LNCAP (cell line): Measurements from ENCODE around the gene RUFY3.

Experiments
- CTCF ChIP-seq: fragments of 450-650 bp; IDR thresholded peaks from 2 replicates; pipeline ENCODE4 v1.5.1; 2017; ENCODE audit warnings: mild to moderate bottlenecking

Gene RUFY3

DNA sequence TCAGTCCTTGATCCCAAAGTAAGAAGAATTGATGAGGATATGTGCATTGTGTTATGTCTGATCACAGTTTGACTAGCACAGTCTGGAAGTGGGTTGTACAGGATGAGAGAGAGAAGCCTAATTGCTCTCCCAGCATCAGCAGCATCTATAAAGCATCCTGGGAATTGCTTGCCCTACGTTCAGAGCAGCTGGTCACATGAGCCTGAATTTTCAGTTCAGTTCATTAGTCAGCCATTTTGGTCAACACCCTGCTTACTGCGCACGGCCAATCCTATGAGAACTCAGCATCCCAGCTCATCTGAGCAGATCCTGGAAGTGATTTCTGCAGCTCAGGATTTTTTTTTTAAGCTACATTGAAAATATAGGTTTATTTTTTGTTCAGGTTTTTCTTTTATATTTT, at the start of gene RUFY3:
Gene RUFY3, plus strand, starts transcription at position 218 of the 400 bp plus-strand sequence. CDS start 610 bp downstream, outside the sequence.
- TF ChIP-seq CTCF, result no peak

DNA sequence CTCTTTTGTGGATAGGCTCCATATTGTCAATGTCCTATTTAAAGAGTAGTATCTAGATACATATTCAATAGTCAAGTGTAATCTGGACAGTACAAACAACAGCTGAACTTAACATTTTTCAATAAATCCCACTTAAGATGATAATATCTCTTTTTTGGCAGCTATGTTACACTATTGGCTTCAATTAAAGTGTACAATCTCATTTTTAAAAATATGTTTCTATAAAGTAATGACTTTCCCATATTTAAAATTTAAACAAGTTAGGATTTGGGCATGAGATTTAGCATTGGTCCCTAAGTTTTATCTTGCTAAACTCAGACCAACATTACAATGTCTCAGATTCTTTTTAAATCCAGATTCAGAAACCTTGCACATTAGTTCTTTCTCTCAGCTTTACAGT, 47.6 kb upstream of the RUFY3 start:
- TF ChIP-seq CTCF, result no peak

DNA sequence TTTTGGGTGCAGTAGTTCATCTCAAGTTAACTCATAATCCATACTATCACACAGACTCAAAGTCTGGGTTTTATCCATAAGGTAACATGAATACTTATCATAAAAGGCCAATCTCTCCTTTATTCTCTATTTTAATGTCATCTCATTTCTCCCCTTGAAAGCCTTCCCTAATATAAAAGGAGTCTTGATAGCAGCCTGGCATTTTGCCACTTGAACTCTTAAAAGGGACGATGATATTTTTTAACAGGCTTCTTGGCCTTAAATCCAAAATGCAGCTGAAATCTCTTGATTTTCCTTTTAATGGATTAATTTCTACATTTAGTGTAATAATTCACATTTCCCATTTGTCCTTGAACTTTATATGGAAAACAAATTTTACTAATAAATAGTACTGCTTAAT, 47.0 kb upstream of the RUFY3 start:
- no peak for TF ChIP-seq CTCF

DNA sequence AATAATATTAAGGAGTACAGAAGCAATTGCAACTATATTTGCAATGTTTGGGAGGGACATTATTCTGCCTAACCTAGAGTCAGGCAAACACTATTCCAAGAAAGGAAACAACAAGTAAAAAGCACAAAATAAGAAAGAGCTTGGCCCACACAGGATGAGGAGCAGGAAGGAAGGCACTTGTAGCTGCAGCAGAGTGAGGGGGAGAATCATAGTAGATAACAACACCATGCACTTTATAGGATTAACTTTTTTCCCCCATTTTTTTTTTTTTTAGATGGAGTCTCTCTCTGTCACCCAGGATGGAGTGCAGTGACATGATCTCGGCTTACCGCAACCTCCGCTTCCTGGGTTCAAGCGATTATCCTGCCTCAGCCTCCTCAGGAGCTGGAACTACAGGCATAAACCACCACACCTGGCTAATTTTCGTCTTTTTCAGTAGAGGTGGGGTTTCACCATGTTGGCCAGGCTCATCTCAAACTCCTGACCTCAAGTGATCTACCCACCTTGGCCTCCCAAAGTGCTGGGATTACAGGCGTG, 45.1 kb upstream of the RUFY3 start:
- no peak for TF ChIP-seq CTCF

DNA sequence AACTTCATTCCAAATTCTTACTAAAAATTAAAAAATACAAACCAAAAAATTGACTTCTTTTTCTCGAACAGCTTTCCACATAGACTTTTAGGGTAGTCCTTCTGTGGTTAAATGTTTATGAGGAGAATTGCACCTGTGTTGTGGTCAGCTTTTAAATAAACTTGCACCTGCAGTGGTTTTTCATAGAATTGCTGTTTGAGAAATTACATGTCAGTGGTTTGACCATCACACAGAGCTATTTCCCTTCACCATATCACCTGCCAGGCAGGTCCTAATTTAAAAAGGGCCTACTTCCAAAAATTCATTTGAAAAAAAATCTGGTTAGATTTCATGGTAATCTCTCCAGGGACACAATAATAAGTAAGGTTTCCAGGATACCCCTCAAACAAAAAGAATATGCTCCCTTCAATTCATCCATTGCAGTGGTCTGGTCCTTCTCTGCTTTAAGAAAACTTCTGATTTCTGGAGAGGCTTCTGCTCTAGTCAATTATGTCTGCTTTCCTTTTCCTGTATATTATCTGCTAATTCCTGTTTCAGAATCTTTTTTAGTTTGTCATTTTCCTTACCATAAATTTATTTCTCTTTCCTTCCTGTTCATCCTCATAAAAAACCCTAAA, 43.3 kb upstream of the RUFY3 start:
- no peak for TF ChIP-seq CTCF

GRCh38 chr4:70680934-70681333, 40.8 kb upstream of the RUFY3 start:
- TF ChIP-seq CTCF, result no peak

- TF ChIP-seq CTCF, result no peak
Observed at GRCh38 chr4:70681704-70682103, 40.1 kb upstream of the RUFY3 start.

GRCh38 chr4:70687392-70687791, 34.4 kb upstream of the RUFY3 start:
- no peak for TF ChIP-seq CTCF
